GM18909 (cell line): Measurements from ENCODE around the gene TRPC4AP.
"Not testable (repeated sequence)": the region's sequence is repeated elsewhere in the genome, so short reads cannot be mapped to it uniquely, and the experiment has no call there.

Source experiments
- ATAC-seq: cut with Tn5 transposase; IDR thresholded peaks from one replicate; pipeline ENCODE4 v1.9.1; 2021; ENCODE audit warnings: mild to moderate bottlenecking; ENCODE audit not compliant: unreplicated experiment, poor library complexity

The TRPC4AP gene, protein sequence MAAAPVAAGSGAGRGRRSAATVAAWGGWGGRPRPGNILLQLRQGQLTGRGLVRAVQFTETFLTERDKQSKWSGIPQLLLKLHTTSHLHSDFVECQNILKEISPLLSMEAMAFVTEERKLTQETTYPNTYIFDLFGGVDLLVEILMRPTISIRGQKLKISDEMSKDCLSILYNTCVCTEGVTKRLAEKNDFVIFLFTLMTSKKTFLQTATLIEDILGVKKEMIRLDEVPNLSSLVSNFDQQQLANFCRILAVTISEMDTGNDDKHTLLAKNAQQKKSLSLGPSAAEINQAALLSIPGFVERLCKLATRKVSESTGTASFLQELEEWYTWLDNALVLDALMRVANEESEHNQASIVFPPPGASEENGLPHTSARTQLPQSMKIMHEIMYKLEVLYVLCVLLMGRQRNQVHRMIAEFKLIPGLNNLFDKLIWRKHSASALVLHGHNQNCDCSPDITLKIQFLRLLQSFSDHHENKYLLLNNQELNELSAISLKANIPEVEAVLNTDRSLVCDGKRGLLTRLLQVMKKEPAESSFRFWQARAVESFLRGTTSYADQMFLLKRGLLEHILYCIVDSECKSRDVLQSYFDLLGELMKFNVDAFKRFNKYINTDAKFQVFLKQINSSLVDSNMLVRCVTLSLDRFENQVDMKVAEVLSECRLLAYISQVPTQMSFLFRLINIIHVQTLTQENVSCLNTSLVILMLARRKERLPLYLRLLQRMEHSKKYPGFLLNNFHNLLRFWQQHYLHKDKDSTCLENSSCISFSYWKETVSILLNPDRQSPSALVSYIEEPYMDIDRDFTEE

DNA sequence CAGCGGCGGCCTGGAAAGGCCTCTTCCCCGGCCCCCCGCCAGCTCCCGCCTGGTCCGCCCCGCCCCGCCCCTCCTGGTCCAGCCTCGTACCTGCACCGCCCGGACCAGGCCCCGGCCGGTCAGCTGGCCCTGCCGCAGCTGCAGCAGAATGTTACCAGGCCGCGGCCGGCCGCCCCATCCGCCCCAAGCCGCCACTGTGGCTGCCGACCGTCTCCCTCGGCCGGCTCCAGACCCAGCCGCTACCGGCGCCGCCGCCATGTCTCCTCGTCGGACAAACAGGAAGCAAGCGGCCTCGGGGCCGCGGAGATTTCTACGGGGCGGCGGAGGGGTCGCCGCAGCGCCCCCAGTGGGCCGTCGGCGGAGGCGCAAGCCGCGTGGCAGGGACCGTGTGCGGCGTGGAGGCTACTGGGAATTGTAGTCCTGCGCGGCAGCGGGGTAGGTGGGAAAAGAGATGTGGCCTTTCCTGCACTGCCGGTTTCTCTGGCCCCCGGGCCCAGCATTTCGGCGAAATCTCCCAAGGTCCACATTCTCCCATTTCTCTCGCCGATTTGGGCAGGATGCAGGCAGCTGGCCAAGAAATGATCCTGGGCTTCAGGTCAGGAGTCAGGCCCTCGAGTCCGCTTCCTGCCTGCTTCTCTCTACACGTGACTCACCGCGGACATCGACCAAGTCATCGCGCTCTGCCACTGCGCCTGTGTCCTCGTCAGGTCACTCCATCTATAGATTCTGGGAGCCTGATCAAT, at the start of gene TRPC4AP:
Gene TRPC4AP, minus strand, starts transcription at position 284 of the 743 bp plus-strand sequence. Its CDS starts 26 bp downstream, at position 258.
- ATAC-seq, result peak; percentile 94

DNA sequence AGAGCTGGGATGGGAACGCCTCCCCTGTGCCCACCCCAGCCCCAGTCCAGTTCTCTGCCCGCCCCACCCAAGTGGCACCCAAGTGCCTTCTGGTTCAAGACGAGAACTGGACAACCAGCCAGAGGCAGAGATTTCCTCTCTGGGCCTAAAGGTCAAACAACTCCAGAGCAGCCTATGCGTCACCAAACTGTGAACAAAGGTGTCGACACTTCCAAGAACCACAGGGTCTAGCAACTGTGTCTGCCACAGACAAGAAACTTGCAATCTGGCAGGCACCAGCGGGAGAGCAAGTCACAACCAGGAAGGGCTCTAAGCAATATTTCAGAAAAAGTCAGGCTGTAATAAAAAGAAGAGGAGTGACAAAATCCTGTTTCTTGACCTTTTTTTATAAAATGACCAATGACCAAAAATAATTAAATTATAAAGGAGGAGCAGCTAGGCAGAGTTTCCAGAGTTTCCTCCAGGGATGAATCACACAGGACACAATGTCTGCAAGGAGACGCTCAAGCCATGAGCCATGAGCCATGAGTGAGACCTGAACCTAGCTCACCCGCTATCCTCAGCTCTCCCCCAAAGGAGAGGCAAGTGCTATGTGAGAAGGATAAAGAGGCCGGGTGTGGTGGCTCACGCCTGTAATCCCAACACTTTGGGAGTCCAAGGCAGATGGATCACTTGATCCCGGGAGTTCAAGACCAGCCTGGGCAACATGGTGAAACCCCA, 43.4 kb upstream of the TRPC4AP start:
- ATAC-seq, result no peak

DNA sequence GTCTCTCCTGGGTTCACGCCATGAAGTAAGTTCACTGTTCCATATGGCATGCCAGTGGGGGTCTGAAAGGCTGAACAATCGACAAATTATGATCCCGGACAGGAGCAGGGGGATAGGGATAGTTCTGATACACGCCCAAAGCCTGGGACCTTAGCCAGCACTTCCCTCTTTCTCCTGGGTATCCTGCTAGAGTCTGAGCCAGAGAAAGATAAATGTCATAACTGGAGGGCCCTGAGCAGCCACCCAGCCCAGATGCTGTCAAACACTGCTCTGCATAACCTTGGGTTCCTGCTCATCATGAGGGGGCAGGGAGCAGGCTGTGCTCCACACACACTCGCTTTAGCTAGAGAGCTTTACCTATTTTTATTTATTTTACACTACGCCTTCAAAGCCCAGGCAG, 42.3 kb upstream of the TRPC4AP start:
- no peak for ATAC-seq

DNA sequence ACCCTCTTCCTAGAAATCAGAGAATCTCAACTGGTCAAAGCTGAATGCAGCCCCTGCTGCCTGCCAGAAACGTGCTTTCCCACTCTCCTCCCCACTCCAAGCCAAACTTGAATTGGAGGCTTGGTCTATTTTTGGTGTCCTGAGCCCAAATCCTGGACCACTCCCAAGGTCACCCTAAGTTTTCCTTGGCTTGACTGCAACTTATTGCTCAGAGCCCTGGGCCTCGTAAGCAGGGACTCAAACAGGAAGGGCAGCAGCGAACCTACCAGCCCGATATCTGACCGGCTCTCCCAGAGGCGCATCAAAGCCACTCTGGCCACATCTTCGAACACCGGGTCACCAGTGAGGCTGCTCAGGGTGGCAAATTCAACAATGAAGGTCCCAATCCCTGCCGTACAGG, 41.9 kb upstream of the TRPC4AP start:
- ATAC-seq, result no peak

DNA sequence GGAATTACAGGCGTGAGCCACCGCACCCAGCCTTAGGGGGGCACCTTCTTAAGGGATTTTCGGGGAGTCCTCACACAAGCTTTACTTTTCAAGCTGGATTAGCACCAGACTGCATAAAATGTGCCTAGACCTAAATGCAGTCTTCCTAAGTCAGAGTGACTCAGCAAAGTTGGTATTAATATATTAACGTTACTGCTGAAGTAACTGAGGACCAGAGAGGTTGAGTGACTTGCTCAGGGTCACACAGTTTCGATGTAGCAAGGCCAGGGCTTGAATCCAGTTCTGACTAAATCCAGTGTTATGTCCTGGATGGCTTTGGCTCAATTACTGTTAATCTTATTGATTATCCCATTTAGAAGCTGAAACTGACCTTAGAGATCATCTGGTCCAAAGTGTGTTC, 41.1 kb upstream of the TRPC4AP start:
- ATAC-seq, result no peak

DNA sequence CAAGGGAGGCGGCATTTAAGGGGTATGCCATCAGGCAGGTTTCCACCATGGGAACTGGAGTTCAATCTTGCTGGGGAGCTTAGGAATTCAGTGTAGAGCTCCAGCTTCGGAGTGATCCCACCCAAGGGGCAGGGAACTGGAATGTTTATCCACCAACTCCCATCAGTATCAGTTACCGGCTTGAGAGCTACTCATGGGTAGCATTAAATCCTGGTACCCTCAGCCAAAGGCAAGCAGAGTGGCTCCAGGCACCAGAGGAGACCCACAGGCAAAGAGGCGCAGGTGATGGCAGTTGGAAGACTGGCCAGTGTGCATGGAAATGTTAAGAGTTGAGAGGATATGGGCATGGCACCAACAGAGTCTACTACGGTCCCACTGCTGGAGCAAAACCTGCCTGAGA, 40.4 kb upstream of the TRPC4AP start:
- no peak for ATAC-seq

DNA sequence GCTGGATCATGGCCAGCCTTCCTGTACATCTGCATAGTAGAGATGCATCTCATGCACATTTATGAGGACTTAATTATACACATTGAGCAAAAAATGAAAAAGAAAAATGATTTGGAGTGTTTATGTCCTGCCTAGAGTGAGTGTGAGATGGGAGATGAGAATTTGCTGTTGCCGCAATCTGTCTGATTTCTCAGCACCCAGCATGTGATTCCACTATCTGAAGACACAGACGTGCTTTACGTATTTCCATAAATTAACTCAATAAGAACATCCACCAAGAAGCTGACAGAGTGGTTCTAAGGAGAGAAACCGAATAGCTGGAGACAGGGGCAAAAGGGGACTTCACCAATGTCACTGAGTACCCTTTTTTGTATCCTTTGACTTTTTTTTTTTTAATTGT, 39.3 kb upstream of the TRPC4AP start:
- ATAC-seq, result no peak

DNA sequence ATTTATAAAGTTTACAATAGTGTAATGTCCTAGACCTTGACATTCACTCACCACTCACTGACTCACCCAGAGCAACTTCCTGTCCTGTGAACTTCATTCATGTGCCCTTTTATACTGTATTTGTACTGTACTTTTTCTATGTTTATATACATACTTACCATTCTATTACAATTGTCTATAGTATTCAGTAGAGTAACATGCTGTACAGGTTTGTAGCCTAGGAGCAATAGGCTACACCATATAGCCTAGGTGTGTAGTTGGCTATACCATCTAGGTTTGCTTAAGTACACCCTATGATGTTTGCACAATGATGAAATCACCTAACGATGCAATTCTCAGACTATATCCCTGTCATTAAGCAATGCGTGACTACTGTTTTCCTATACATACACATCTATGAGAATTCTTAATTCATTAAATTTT, 37.1 kb upstream of the TRPC4AP start:
- ATAC-seq, result no peak

DNA sequence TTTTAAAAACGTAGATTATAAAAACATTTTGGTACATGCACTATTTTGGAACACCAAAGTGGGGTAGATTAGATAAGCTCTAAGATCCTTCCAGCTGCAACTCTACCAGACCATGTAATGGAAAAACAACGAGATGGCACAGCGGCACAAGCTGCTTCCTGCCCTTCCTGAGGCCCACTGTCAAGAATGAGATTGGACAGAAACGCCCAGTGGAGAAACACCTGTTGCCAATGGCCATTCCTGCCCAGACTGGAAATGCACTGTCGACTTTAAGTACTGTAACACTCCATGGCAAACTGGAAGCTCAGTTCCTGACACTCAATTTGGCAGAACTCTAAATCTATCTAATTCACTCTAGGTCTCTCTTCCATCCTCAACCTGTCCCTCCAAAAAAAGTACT, 33.1 kb upstream of the TRPC4AP start:
- no peak for ATAC-seq

DNA sequence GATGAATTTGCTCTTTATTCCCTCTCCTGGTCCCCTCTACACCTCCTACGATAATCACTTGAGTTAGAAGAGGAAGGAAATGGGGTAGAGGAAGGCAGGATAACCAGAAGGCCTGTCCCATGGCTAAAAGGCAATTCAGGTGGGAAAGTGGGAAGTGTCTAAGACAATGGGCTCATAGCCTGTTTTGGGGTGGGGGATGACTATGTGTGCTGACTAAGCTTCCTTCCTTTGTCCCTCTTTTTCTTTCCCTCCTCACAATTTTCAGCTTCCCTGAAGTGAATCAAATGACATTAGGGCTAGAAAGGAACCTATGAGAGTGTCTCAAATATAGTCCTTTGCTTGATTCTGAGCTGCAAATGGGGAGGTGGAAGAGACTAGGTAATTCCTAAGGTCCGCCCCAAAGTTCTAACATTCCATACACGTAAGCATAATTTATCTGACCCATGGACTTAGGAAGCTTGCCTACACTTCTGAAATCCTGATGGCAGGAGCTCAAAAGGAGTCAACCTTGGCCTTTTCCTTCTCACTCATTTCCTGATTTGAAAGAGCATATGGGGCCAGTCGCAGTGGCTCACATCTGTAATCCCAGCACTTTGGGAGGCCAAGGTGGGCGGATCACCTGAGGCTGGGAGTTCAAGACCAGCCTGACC, 30.3 kb upstream of the TRPC4AP start:
- ATAC-seq, result no peak

DNA sequence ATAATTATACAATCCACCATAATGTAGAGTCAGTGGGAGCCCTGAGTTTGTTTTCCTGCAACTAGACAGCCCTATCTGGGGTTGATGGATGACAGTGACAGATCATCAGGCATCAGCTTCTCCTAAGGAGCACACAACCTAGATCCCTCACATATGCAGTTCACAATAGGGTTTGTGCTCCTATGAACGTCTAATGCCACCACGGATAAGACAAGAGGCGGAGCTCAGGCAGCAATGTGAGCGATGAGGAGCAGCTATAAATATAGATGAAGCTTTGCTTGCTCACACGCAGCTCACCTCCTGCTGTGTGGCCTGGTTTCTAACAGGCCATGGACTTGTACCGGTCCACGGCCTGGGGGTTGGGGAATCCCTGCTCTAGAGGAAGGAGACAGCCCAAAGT, 28.6 kb upstream of the TRPC4AP start:
- ATAC-seq, result no peak

DNA sequence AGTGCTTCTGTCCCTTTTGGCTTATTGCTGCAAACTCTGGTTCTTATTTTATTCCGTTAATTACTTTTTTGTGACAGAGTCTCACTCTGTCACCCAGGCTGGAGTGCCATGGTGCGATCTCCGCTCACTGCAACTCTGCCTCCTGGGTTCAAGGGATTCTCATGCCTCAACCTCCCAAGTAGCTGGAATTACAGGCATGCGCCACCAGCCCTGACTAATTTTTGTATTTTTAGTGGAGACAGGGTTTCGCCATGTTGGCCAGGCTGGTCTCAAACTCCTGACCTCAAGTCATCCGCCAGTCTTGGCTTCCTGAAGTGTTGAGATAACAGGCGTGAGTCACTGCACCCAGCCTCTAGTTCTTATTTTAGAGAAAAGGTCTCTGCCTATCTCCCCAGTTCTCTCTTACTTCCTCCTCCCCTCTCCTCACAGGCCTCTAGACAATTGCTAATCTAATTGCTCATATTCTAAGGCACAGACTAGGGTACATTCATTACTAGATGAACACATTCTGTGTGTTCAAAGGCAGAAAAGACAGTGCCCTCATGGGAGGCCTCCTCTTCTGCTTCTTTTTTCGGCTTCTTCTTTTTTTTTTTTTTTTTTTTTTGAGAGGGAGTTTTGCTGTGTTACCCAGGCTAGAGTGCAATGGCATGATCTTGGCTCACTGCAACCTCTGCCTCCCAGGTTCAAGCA, 27.6 kb upstream of the TRPC4AP start:
- no peak for ATAC-seq

DNA sequence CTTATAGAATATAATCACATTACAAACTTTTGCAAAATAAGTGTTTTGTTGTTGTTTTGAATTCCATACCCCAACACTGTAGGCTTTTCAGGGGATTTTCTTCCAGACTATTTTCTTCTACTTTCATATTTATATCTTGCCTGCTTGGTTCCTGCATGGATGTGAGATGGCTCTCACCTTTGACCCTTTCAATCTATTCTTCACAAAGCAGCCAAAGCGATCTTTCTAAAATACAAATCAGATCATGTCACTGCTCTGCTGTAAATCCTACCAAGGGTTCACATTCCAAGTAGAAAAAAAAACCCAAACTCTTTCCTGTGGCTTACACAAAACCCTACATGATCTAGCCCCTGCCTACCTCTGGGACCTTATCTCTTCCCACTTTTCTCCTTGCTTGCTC, 25.0 kb upstream of the TRPC4AP start:
- ATAC-seq, result no peak

DNA sequence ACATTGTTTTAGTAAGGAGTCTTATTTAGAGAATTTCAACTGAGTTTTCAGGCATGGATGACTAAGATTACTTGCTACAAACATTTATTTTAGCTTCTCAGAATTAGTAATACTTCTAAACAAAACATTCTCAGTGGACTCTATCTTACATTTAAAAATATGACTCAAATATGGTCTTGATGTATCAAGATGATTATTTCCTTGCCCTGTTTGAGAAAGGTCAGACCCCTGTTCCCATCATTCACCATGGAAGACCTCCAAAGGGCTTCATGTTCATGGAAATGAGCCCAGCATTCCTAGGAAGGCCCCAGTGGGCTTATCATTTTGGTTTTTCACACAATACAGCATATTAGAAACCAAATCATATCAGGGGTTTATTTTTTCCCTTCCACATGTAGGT, 24.6 kb upstream of the TRPC4AP start:
- ATAC-seq, result no peak

DNA sequence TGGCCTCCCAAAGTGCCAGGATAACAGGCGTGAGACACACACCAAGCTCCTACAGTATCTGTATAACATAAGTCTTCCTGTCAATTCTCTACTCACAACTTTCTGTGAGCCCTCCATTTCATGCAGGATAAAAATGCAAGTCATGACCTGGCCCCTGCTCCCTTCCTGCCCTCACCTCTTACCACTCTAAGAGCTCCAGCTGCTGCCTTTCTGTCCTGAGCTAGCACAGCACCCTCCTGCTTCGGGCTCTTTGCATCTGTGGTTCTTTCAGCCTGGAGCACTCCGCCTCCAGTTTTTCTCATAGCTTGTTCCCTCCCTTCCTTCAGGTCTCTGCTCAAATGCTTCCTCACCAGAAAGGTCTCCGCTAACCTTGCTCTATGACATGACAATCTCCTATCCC, 23.7 kb upstream of the TRPC4AP start:
- no peak for ATAC-seq

DNA sequence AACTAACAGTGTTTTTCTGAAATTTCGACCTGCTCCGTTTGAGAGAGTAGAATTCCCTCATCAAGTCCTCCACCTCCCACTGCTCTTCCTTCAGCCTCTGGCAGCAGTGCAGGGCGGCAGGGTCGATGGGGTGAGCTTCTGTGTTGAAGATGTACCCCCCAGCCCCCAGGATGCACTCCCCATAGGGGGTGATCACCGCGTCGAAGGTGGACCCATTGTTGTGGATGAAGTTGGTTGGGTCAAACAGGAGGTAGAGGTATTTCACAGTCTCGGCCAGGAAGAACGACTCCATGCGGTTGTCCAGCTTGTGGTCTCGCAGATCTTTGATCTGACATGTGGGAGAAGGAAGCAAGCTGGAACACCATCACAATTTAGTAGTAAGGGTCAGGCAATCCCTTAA, 23.0 kb upstream of the TRPC4AP start:
- ATAC-seq, result no peak

DNA sequence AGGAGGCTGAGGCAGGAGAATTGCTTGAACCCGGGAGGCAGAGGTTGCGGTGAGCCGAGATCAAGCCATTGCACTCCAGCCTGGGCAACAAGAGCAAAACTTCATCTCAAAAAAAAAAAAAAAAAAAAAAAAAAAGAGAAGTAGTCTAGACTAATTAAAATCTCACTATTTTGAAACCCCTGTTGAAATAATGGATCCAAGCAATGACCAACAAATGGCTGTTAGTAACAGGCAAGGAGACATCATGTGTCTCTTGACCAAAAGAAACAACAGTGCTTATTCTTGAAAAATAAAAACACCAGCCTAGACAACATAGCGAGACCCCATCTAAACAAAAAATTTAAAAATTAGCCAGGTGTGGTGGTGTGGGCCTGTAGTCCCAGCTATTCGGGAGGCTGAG, 19.7 kb upstream of the TRPC4AP start:
- not testable (repeated sequence) for ATAC-seq

DNA sequence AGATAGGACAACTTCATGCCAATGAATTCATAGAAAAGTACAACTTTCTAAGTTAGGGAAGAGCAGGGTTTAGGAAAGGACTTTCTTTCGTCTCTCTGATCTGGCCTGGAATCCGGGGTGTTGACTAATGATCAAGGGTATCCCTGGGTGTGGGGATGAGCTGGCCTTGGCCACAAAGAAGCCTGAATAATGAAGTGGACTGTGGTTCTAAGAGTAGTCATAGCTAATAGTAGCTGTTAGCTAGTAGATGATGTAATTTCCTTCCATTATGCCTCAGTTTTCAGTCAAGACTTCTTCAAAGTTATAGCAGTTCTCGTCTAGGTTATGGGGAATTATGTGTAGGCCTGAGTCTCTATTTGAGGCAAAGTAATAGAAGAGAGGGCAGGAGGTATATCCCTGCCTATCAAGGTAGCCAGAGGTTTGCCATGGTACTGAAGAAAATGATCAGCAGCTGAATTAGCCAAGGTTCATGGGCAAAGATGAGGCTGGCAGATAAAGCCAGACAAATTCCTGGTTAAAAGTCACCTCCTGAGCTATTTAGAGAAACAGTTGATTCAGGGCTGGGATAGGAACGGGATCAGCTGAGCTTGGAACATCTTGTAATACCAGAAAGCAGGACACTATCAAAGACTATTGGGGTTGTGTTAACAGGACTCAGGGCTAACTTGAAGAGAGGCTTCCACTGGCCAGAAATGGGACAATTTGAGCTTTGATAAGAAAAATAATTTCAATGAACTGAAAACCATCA, 18.7 kb upstream of the TRPC4AP start:
- ATAC-seq, result no peak

DNA sequence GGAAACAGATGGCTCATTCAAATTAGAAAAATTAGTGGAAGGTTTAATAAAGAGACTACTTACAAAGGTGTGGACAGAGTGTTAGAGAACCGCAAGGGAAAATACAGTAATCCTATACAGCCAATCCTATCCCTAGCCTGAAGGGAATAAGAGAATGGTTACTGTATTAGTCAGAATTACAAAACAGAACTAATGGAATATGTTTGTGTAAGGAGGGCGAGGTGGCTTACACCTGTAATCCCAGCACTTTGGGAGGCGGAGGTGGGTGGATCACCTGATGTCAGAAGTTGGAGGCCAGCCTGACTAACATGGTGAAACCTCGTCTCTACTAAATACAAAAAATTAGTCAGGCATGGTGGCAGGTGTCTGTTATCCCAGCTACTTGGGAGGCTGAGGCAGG, 16.3 kb upstream of the TRPC4AP start:
- ATAC-seq, result no peak
